HG02642 (cell line): ENCODE data around the gene PCSK7.
"Not testable (repeated sequence)": the region's sequence is repeated elsewhere in the genome, so short reads cannot be mapped to it uniquely, and the experiment has no call there.

ENCODE experiments used
- ATAC-seq: cut with Tn5 transposase; IDR thresholded peaks from one replicate; pipeline ENCODE4 v1.9.1; 2021; ENCODE audit warnings: mild to moderate bottlenecking; ENCODE audit not compliant: unreplicated experiment, poor library complexity

The PCSK7 gene, protein sequence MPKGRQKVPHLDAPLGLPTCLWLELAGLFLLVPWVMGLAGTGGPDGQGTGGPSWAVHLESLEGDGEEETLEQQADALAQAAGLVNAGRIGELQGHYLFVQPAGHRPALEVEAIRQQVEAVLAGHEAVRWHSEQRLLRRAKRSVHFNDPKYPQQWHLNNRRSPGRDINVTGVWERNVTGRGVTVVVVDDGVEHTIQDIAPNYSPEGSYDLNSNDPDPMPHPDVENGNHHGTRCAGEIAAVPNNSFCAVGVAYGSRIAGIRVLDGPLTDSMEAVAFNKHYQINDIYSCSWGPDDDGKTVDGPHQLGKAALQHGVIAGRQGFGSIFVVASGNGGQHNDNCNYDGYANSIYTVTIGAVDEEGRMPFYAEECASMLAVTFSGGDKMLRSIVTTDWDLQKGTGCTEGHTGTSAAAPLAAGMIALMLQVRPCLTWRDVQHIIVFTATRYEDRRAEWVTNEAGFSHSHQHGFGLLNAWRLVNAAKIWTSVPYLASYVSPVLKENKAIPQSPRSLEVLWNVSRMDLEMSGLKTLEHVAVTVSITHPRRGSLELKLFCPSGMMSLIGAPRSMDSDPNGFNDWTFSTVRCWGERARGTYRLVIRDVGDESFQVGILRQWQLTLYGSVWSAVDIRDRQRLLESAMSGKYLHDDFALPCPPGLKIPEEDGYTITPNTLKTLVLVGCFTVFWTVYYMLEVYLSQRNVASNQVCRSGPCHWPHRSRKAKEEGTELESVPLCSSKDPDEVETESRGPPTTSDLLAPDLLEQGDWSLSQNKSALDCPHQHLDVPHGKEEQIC

DNA sequence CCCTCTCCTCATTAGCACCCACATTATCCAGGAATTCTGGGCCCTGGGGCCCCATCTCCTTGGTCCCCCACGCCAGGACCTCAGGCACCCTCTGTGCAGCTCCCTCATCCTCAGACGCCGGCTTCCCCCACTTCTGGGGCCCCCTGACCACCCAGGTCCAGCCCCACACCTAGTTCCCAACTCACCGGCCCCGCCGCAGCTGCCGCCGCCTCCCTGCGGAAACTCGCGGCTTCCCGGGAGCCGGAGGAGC is at the start of gene PCSK7:
Gene PCSK7, minus strand, starts transcription at position 232 of the 250 bp plus-strand sequence. CDS start 2,229 bp downstream, outside the sequence.
- ATAC-seq = no peak

DNA sequence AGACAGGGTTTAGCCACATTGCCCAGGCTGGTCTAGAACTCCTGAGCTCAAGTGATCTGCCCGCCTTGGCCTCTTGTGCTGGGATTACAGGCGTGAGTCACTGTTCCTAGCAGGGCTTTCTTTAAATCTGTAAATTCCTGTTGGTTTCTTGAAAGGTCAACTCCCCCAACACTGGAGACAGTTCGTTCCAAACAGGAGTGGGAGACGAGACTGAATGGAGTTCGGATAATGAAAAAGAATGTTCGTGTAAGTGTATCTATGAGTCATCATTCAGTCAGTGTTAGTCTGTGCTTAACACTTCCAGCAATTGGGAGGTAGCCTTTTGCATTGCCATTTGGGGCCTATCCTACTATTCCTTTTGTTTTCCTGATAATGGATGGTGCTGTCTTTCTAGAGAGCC is 49.3 kb upstream of the PCSK7 start:
- no peak for ATAC-seq

DNA sequence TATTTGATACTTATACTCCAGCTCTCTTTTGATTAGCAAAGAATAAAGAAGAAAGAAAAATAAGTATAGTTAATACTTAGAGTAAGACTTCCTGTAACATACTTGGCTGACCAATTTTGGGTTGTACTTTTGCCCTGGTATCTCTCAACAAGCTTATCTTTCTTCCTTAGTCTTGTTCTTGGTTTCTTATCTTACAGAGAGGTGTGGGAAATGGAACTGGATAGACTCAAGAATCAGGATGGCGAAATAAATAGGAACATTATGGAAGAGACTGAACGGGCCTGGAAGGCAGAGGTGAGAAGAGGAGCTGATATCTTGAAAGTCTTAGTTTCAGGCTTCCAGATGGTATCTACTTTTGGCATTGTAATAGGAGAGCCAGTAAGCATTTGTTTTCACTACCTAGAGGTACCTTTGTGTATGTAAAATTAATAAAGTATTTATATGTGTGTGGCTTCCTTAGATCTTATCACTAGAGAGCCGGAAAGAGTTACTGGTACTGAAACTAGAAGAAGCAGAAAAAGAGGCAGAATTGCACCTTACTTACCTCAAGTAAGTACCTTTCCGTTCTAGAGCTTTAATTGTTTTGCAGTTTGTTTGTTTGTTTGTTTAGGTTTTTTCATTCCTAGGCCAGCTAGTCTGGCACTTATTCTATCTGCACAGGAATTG is 48.0 kb upstream of the PCSK7 start:
- no peak for ATAC-seq

DNA sequence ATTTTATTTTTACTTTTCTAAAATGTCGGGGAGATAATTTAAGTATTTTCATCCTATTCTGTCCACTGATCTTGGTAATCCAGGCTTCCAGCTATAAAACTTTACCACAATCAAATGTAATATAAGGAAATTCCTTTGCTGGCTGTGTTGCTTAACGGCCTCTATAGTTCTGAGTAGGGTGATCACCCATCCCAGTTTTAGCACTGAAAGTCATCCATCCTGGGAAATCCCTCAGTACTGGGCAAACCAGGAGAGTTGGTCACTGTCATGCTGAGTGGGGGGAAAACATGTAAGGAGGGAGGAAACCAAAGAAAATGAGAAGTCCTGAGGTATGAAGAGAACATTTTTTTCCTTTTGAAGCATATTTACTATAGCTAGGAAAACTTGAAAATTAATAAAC is 46.5 kb upstream of the PCSK7 start:
- no peak for ATAC-seq

DNA sequence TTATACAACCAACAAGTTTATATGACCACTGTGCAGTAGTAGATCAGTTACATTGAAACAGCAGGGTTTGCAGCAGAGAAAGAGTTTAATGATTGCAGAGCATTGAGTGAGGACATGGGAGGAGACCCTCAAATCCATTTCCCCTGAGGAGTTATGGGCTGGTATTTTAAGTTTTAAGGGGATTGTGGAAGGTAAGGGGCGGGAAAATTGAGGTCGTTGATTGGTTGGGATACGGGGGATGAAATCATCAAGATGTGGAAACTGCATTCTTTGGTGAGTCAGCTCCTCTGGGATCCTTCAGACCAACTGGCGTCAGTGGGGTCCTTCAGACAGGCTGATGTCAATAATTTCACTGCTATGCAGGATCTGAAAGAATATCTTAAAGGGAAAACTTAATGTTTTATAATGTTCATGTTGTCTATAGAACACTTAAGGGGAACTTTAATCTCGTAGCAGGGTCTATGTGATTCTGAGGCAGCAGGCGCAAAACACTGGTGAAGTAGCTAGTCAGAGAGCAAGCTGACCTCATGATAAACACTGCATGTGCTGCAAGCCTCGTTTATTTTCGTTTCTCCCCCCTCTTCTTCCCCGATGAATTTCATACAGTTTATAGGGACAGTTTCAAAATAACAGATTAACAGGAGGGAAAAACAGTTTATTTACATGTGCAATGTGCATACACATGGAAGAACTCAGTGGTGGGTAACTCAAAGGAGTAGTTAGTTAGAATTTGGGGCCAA is 41.8 kb upstream of the PCSK7 start:
- ATAC-seq = no peak

DNA sequence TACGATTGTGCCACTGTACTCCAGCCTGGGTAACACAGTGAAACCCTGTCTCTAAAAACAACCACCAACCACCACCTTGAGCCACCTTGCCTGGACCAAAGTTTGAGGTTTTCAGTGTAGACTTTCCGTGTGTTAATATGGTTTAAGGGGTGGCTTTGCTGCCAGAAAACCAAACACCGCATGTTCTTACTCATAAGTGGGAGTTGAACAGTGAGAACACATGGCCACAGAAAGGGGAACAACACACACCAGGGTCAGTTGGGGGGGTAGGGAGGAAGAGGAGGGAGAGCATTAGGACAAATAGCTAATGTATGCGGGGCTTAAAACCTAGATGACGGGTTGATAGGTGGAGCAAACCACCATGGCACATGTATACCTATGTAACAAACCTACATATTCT is 40.3 kb upstream of the PCSK7 start:
- not testable (repeated sequence) for ATAC-seq

DNA sequence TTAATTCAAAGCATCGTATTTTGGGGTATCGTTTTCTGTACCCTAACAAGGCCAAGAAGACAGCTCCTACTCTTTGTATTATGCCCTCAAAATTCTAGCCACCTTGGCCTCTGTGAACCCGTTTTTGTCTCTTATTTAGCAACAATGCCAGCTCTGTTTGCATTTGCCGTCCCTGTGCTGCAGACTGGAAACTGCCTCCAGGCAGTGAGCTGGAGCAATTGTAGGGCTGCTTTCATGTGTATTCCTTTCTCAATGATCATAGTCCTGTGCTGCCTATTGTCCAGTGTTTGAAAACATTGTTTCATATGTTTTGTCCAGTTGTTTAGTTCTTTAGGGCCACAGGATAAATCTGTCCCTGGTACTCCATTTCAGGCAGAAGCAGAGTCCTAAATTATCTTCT is 39.3 kb upstream of the PCSK7 start:
- ATAC-seq = no peak

DNA sequence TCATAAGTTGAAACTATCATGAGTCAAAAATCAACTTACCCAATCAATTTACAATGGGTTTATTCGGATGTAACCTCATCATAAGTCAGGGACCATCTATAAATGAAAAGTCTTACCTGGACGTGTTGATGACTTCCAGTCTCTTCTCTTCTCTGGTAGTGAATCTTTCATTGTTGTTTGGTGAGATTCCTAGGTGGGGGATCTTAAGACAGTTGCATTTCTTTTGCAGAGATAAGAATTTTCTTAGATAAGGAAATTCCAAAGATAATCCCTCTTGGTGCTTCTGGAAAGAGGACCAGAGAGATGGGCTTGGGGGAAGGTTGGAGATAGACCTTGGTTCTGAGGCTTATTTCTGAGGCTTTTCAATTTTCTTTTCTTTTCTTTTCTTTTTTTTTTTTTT is 38.0 kb upstream of the PCSK7 start:
- no peak for ATAC-seq

DNA sequence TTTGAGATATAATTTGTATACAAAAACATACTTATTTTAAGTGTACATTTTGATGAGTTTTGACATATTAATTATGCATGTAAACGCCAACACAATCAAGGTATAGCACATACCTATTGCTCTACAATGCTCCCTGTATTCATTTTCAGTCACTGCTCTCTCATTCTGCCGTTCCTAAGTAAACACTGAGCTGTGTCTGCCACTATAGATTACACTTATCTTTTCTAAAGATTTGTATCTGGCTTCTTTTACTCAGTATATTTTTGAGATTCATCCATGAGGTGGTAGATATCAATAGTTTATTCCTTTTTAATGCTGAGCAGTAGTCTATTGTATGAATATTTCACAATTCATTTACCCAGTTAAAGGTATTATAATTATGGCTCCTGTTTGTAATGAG is 33.9 kb upstream of the PCSK7 start:
- no peak for ATAC-seq

DNA sequence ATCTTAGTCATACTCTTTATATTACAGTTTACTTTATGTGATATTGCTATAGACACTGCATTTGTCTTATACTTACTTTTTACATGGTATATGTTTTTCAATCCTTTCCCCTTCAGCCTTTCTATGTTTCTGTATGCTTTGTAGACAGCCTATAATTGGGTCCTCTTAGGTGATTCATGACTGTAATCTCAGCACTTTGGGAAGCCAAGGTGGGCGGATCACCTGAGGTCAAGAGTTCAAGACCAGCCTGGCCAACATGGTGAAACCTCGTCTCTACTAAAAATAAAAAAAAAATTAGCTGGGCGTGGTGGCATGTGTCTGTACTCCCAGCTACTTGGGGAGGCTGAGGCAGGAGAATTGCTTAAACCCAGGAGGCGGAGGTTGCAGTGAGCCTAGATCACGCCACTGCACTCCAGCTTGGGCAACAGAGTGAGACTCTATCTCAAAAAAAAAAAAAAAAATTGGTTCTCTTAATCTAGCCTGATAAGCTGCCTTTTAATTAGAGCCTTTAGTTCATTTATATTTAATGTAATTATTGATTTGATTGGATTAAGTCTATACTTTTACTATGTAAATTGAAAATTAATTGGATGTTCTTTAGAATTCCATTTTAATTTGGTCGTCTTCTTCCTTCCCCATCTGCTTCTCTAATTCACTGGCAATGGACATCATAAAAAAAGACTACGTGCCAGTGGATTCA is 32.9 kb upstream of the PCSK7 start:
- not testable (repeated sequence) for ATAC-seq

DNA sequence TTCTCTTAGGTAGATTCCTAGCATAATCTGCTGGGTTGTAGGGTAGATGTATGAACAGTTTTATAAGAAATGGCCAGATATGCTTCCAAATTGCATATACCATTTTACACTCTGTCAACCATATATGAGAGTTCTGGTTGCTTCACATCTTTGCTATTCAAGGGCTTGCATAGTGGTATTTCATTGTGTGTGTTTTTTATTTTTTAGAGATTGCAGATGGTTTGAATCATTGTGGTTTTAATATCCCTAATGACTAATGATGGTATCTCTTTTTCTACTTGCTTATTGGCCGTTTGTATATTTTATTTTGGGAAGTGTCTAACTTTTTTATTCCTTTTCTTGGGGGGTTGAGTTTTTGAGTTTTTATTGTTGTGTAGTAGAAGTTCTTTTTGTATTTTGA is 27.5 kb upstream of the PCSK7 start:
- no peak for ATAC-seq

DNA sequence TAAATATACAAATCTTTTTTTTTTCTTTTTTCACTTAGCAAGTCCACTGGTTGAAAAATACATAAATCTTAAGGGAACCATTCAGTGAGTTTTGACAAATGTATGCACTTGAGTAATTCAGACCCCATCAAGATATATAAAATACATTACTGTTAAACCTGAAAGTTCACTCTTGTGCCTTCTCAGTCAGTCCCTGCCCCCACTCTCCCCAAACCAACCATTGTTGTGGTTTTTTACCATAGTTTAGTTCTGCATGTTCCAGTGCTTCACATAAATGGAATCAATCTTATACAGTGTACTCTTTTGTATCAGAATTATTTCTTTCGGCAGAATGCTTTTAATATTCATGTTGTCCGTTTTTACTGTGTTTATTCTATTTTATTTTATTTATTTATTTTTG is 26.7 kb upstream of the PCSK7 start:
- no peak for ATAC-seq

DNA sequence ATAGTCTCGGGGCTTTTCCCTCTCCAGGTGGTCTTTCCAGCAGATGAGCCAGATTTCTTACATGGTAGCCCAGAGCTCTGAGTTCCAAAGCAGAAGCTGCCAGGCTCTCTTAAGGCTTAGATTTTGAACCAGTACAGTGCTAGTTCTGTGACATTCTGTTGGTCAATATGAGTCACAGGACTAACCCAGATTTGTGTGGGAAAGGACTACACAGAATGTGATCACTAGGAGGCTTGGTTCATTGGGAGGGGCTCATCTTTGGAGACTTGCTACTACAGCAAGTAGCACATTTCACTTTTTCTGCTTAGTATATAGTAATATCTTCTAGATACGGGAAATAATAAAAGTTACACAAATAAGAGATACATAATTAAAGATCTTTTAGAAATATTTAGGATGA is 24.7 kb upstream of the PCSK7 start:
- no peak for ATAC-seq

DNA sequence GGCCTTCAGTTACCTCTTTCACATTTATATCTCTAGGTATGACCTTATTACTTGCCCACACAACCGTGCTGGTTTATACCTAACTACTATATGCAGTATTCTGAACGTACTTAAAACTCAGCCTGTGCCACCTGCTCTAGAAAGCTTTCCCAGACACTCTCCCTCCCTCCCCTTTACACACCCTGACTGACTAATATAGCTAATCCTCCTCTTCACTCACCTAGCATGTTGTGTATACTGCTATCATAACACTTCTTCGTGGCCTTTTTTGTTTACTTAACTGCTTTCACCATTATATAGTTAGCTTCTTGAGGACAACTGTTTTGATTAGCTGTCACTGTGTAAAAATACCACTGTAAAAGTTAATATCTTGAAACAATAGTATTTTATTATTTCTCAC is 24.1 kb upstream of the PCSK7 start:
- no peak for ATAC-seq

DNA sequence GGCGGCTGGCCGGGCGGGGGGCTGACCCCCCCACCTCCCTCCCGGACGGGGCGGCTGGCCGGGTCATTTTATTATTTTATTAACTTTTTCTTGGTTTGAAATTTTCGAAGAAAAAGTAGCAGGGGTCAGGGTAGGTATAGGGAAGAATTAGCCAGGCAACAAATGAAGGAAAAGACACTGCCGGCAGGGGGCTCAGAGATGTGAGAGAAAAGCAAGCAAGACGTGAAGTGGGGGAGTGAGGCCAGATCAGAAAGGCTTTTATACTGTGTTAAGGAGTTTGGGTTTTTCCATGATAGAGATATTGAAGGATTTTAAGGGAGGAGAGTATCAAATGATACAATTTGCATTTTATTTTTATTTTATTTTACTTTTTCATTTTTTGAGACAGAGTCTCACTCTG is 19.6 kb upstream of the PCSK7 start:
- ATAC-seq = no peak

DNA sequence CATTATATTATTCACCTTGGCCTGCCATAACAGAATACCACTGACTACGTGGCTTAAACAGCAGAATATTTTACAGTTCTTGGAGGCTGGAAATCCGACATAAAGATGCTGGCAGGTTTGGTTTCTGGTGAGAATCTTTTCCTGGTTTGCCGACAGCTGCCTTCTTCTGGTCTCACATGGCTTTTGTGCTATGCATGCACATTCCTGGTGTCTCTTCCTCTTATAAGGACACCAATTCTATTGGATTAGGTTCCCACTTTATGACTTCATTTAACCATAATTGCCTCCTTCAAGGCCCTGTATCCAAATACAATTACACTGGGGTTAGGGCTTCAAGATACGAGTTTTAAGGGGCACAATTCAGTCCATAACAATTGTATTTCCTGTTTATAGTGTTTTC is 17.7 kb upstream of the PCSK7 start:
- ATAC-seq = no peak

DNA sequence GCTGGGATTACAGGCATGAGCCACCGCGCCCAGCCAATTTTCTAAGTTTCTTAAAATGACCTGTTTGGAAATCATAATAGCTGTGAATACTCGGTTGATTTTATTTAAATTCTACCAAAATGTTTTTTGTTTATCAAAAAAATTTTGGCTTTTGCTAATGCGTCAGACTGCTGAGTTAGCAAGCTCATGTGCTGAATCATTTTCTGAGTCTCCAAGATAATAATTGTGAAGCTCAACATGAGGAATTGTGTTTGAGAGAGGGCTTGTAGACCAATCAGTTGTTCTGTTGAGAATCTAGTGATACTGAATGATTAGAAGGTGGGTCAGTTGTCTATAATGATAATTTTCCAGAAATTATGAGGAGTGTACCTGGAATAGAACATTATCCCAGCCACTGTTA is 16.5 kb upstream of the PCSK7 start:
- ATAC-seq = no peak

DNA sequence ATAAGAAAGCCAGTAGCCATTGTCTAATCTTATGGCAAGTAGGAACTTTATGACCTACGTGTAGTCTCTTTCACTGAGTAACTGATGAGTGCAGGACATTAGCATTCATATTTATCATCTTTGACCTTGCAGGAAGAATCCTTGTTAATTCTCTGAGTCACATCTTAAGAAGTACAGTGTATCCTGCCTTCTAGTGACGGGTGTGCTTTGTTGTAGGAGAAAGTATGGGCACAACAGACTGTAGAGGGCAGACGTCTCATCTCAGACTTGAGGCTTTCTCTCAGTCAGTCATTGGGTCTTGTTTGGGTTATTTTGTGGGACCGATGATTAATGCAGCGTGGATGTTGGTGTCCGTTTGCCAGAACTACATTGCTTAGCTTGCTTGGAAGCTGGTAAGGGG is 7.4 kb upstream of the PCSK7 start:
- no peak for ATAC-seq

DNA sequence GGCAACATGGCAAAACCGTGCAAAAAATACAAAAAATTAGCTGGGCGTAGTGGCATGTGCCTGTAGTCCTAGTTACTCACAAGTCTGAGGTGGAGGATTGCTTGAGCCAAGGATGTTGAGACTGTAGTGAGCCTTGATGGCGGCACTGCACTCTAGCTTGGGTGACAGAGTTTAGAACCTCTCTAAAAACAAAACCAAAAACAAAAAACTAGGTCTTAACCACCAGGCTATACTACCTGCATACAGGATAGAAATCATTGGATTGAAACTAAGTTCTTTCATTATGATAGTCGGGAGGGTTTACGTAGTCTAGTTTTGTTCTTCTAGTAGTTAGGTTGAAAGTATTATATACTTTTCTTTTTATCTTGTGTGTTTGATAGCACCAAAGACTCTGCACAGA is 6.3 kb upstream of the PCSK7 start:
- ATAC-seq = no peak

DNA sequence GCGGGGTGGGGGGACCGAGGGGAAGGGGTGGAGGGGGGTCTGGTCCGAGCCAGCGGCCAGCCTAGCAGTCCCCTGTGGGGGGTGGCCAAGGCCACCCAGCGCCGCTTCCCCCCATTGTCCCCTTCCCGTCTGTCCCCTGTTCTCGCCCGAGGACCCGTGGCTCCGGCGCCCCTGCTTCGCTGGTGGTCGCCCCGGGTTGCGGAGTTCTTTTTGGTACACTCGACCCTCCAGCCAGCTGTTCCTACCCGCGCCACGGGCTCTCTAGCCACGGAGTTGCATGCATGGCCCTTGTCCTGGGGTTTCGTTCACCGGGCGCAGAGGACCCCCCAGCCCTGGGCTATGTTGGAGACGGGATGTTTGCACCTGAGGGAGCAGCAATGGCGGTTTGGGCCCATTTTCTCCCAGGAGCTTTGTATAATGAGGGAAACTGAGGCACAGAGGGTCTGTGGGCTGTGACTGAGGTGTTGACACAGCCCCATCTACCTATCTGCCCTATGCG is 1.1 kb upstream of the PCSK7 start:
- ATAC-seq = no peak
